GF-D8 (cell line): ENCODE data around the gene EIF4E2.

Source experiments
- DNase-seq: peaks from one replicate; lab custom pipeline; 2025; lab: John Stamatoyannopoulos, UW

The EIF4E2 gene

GRCh38 chr2:232600053-232600773 is 49.7 kb downstream of the EIF4E2 start:
- no peak for DNase-seq

- DNase-seq, result no peak
These were observed 52.8 kb downstream of the EIF4E2 start for GRCh38 chr2:232603283-232603682.

- DNase-seq, result no peak
These were observed 54.0 kb downstream of the EIF4E2 start for GRCh38 chr2:232604535-232604934.

GRCh38 chr2:232607011-232607410 is 56.5 kb downstream of the EIF4E2 start:
- no peak for DNase-seq

- DNase-seq, result no peak
These were observed 59.1 kb downstream of the EIF4E2 start for GRCh38 chr2:232609607-232610006.

- DNase-seq, result no peak
These were observed 59.6 kb downstream of the EIF4E2 start for GRCh38 chr2:232610081-232610480.

GRCh38 chr2:232611061-232611460 is 60.6 kb downstream of the EIF4E2 start:
- no peak for DNase-seq

GRCh38 chr2:232611559-232612218 is 61.2 kb downstream of the EIF4E2 start:
- DNase-seq, result no peak

GRCh38 chr2:232613538-232614134 is 63.1 kb downstream of the EIF4E2 start:
- no peak for DNase-seq

GRCh38 chr2:232615339-232615738 is 64.8 kb downstream of the EIF4E2 start:
- DNase-seq, result no peak
